ENCODE measurements around the gene TOX4. TPM values are rescaled to one million over a fixed set of nuclear protein-coding genes. Genes with fewer than 3 reads are reported as not detected.
"Not testable (repeated sequence)": the region's sequence is repeated elsewhere in the genome, so short reads cannot be mapped to it uniquely, and the experiment has no call there.

The TOX4 gene
- total RNA-seq, 2 donors from 2014 or later = 53.2 to 58.2 TPM

- H3K27me3 ChIP-seq (replicated peaks; ENCODE audit: insufficient read depth) = no peaks in the 10 kb centered on the region
- H3K4me3 ChIP-seq = no peak overlapping the region
- H3K9me3 ChIP-seq = no peaks in the 10 kb centered on the region
- DNase-seq (ENCODE audit: low spot score) = no peak
- no peaks in the 10 kb centered on the region for H3K36me3 ChIP-seq
- TF ChIP-seq CTCF (IDR thresholded peaks at IDR 0.05) = no peak
- intact Hi-C loops (cut with DNase I) = no loop called here
- 57% methylated on average over 5 of the region's 5 CpGs for WGBS
- H3K27ac ChIP-seq = no peak overlapping the region
- no peaks in the 10 kb centered on the region for H3K4me1 ChIP-seq (replicated peaks)
These were observed 67.0 kb downstream of the TOX4 start for GRCh38 chr14:21543963-21544362.

- H3K4me3 ChIP-seq; H3K4me1 ChIP-seq (replicated peaks); H3K36me3 ChIP-seq; intact Hi-C loops (cut with DNase I); DNase-seq (ENCODE audit: low spot score); H3K27ac ChIP-seq; H3K9me3 ChIP-seq; H3K27me3 ChIP-seq (replicated peaks; ENCODE audit: insufficient read depth): not testable (repeated sequence)
- WGBS = 84% methylated on average over 7 of the region's 7 CpGs
These were observed 67.6 kb downstream of the TOX4 start for GRCh38 chr14:21544588-21544987.

Small RNA genes lying within 50 kb of the gene (small RNA-seq; reads per million reads assigned to genes)
- gene RN7SL650P = 0 reads per million in 2 donors

Other genes with a start within 250 kb of the TOX4 start
- gene HNRNPC, start 207.8 kb upstream of the TOX4 start, total RNA-seq = 100 to 1,000 TPM; 411 to 423 TPM
- gene RPGRIP1, start 197.1 kb upstream of the TOX4 start, total RNA-seq = 1 to 10 TPM in 1 of 2 donors, under 1 TPM in 1; 0.09 to 6.8 TPM
- 10 to 100 TPM; 50.3 to 83.2 TPM for gene SUPT16H, start 93.2 kb upstream of the TOX4 start, total RNA-seq
- gene CHD8, start 21.1 kb upstream of the TOX4 start, total RNA-seq = 10 to 100 TPM; 63.6 to 67.0 TPM
- 10 to 100 TPM; 25.1 to 35.9 TPM for gene RAB2B, start 236 bp upstream of the TOX4 start, total RNA-seq
- gene METTL3, start 34.1 kb downstream of the TOX4 start, total RNA-seq = 10 to 100 TPM; 48.3 to 71.5 TPM
- 10 to 100 TPM in 1 of 2 donors, 1 to 10 TPM in 1; 8.1 to 10.2 TPM for gene SALL2, start 49.2 kb downstream of the TOX4 start, total RNA-seq
- not detected for gene OR10G3, start 102.9 kb downstream of the TOX4 start, total RNA-seq
- gene OR10G2, start 157.7 kb downstream of the TOX4 start, total RNA-seq = not detected
- not detected for gene OR4E2, start 176.6 kb downstream of the TOX4 start, total RNA-seq
- not detected for gene OR4E1, start 196.6 kb downstream of the TOX4 start, total RNA-seq